Peyer's patch (tissue), 4 donors: ENCODE results near the gene NTRK2.

Experiments used
- CTCF ChIP-seq, 6 experiments: fragments of 450-650 bp in 4 of 6; fragments of 200-600 bp in 2 of 6; sonication (generic) in 1 of 6; IDR thresholded peaks; one replicate each; pipeline ENCODE4 v1.5.1; 2017 to 2019; ENCODE audit warnings: antibody characterized with exemption in 6 of 6, mild to moderate bottlenecking in 3 of 6, moderate library complexity in 1 of 6
- POLR2A ChIP-seq, 2 donors: fragments of 450-650 bp; IDR thresholded peaks; one replicate each; pipeline ENCODE4 v1.5.1; 2017; ENCODE audit warnings: antibody characterized with exemption in 2 of 2, mild to moderate bottlenecking in 2 of 2, moderate library complexity in 2 of 2

DNA sequence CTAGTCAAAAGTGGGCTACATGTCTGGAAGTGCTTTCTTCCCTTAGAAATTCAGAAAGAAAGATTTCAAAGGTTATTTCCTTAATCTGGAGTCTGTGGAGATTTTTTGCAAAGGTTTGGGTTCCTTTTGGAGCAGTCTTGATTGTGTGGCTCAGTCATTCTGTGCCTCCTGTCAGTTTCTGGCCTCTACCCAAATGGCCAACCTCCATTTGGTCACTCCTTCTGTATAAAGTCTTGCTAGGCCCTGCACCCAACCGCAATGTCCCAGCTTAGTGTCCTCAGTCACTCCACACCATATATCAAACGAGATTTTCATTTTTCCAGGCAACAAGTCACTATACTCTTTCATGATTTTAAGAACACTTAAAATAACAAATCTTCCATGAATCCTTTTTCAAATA lies 199.6 kb downstream of the NTRK2 start:
- no peak for TF ChIP-seq CTCF (IDR thresholded peaks at IDR 0.05)
- TF ChIP-seq POLR2A (IDR thresholded peaks at IDR 0.05) = no peak
